G401.6 (cell line): ENCODE measurements around the gene EYA2.

ENCODE experiments used
- FAIRE-seq: peaks from 2 replicates; lab custom pipeline; 2012; peaks lifted over from hg19 to GRCh38; lab: Jason Lieb, UNC

The EYA2 gene

GRCh38 chr20:47036091-47036870 is 141.6 kb downstream of the EYA2 start:
- no peak for FAIRE-seq

GRCh38 chr20:47038566-47039560 is 144.2 kb downstream of the EYA2 start:
- no peak for FAIRE-seq

GRCh38 chr20:47040506-47041125 is 146.0 kb downstream of the EYA2 start:
- FAIRE-seq: no peak

- no peak for FAIRE-seq
Measured at GRCh38 chr20:47041396-47041899, 146.8 kb downstream of the EYA2 start.

GRCh38 chr20:47042464-47042863 is 147.8 kb downstream of the EYA2 start:
- no peak for FAIRE-seq

- no peak for FAIRE-seq
Measured at GRCh38 chr20:47043086-47043485, 148.4 kb downstream of the EYA2 start.

- no peak for FAIRE-seq
Measured at GRCh38 chr20:47044938-47045337, 150.3 kb downstream of the EYA2 start.

GRCh38 chr20:47048054-47048453 is 153.4 kb downstream of the EYA2 start:
- no peak for FAIRE-seq

- no peak for FAIRE-seq
Measured at GRCh38 chr20:47049771-47050170, 155.1 kb downstream of the EYA2 start.

- no peak for FAIRE-seq
Measured at GRCh38 chr20:47050996-47051395, 156.4 kb downstream of the EYA2 start.

- FAIRE-seq: no peak
Measured at GRCh38 chr20:47051936-47052526, 157.4 kb downstream of the EYA2 start.

GRCh38 chr20:47054506-47054905 is 159.9 kb downstream of the EYA2 start:
- no peak for FAIRE-seq

- FAIRE-seq: no peak
Measured at GRCh38 chr20:47054945-47055344, 160.3 kb downstream of the EYA2 start.

GRCh38 chr20:47055699-47056369 is 161.2 kb downstream of the EYA2 start:
- no peak for FAIRE-seq

- FAIRE-seq: no peak
Measured at GRCh38 chr20:47057661-47058060, 163.0 kb downstream of the EYA2 start.

GRCh38 chr20:47058236-47058635 is 163.6 kb downstream of the EYA2 start:
- FAIRE-seq: no peak

GRCh38 chr20:47059536-47059935 is 164.9 kb downstream of the EYA2 start:
- no peak for FAIRE-seq

- no peak for FAIRE-seq
Measured at GRCh38 chr20:47061549-47061948, 166.9 kb downstream of the EYA2 start.

GRCh38 chr20:47062226-47062890 is 167.7 kb downstream of the EYA2 start:
- no peak for FAIRE-seq

GRCh38 chr20:47063407-47063806 is 168.8 kb downstream of the EYA2 start:
- FAIRE-seq: no peak

- no peak for FAIRE-seq
Measured at GRCh38 chr20:47063808-47064207, 169.2 kb downstream of the EYA2 start.
